ENCODE data around the gene VOPP1.

DNA sequence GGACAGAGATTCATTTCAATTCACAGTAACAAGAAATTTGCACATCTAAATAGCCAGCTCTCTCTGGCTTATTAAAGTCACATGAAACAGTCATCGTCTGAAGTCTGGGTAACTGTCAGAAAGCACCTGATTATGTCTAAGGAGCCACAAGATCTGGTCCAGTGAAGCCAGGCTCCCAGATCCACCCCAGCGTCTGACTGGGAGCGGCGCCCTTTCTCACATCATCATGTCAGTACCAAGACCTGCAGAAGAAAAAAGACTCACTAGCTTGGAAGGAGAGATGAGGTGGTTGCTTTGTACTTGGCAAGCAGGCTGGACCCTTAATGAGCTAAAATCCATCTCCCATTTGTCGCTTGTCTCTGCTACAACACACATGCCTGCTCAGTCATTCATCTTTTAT lies 58.4 kb downstream of the VOPP1 start:
- TF ChIP-seq, protein P1, sequence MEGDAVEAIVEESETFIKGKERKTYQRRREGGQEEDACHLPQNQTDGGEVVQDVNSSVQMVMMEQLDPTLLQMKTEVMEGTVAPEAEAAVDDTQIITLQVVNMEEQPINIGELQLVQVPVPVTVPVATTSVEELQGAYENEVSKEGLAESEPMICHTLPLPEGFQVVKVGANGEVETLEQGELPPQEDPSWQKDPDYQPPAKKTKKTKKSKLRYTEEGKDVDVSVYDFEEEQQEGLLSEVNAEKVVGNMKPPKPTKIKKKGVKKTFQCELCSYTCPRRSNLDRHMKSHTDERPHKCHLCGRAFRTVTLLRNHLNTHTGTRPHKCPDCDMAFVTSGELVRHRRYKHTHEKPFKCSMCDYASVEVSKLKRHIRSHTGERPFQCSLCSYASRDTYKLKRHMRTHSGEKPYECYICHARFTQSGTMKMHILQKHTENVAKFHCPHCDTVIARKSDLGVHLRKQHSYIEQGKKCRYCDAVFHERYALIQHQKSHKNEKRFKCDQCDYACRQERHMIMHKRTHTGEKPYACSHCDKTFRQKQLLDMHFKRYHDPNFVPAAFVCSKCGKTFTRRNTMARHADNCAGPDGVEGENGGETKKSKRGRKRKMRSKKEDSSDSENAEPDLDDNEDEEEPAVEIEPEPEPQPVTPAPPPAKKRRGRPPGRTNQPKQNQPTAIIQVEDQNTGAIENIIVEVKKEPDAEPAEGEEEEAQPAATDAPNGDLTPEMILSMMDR (IDR thresholded peaks at IDR 0.05): no peak
- TF ChIP-seq POLR2A (IDR thresholded peaks at IDR 0.05): no peak

All from uterus (tissue), 2 donors.